ENCODE data around the gene ANKRD44.

The ANKRD44 gene

GRCh38 chr2:197001921-197002320 is 308.7 kb downstream of the ANKRD44 start:
- Histone ChIP-seq H3K4me3 (ENCODE audit: low read depth in 1 of 2, low read length in 2 of 2) (no peak overlapping the region), H2AFZ (ENCODE audit: low read depth, low read length) (no peak overlapping the region), H3K4me1 (ENCODE audit: insufficient read depth, low read length) (no peaks in the 10 kb centered on the region), H3K27me3 (ENCODE audit: insufficient read depth, low read length, poor library complexity) (no peaks in the 10 kb centered on the region), H4K20me1 (ENCODE audit: insufficient read depth, low read length) (no peaks in the 10 kb centered on the region), H3K79me2 (ENCODE audit: insufficient read depth, low read length) (no peaks in the 10 kb centered on the region), H3K36me3 (ENCODE audit: insufficient read depth, low read length) (peaks cover 20% of the 10 kb centered on the region; the same call in 1 of the 2 replicates), H3K27ac (ENCODE audit: low read length) (no peak overlapping the region), H3K4me2 (ENCODE audit: insufficient read depth, low read length) (no peak overlapping the region), H3K9me3 (ENCODE audit: insufficient read depth, low read length, severe bottlenecking) (no peaks in the 10 kb centered on the region), H3K9ac (ENCODE audit: low read depth, low read length) (no peak overlapping the region)
- ATAC-seq (ENCODE audit: insufficient read depth, low read depth) (no peak), DNase-seq (no peak)
- TF ChIP-seq EZH2 (IDR thresholded peaks at IDR 0.05; ENCODE audit: borderline replicate concordance, low read depth, low read length, severe bottlenecking) (no peak), CTCF (IDR thresholded peaks at IDR 0.05; ENCODE audit: borderline replicate concordance, extremely low read depth, low read length, poor library complexity, severe bottlenecking) (no peak)

- Histone ChIP-seq H3K4me2 (ENCODE audit: insufficient read depth, low read length) (no peak overlapping the region), H4K20me1 (ENCODE audit: insufficient read depth, low read length) (no peaks in the 10 kb centered on the region), H3K36me3 (ENCODE audit: insufficient read depth, low read length) (peaks cover 13% of the 10 kb centered on the region; the same call in 1 of the 2 replicates), H3K9me3 (ENCODE audit: insufficient read depth, low read length, severe bottlenecking) (no peaks in the 10 kb centered on the region), H2AFZ (ENCODE audit: low read depth, low read length) (no peak overlapping the region), H3K4me1 (ENCODE audit: insufficient read depth, low read length) (peaks cover 16% of the 10 kb centered on the region), H3K9ac (ENCODE audit: low read depth, low read length) (no peak overlapping the region), H3K79me2 (ENCODE audit: insufficient read depth, low read length) (no peaks in the 10 kb centered on the region), H3K27me3 (ENCODE audit: insufficient read depth, low read length, poor library complexity) (no peaks in the 10 kb centered on the region), H3K4me3 (ENCODE audit: low read depth in 1 of 2, low read length in 2 of 2) (no peak overlapping the region), H3K27ac (ENCODE audit: low read length) (no peak overlapping the region)
- DNase-seq (no peak), ATAC-seq (ENCODE audit: insufficient read depth, low read depth) (no peak)
- TF ChIP-seq CTCF (IDR thresholded peaks at IDR 0.05; ENCODE audit: borderline replicate concordance, extremely low read depth, low read length, poor library complexity, severe bottlenecking) (no peak), EZH2 (IDR thresholded peaks at IDR 0.05; ENCODE audit: borderline replicate concordance, low read depth, low read length, severe bottlenecking) (no peak)
Measured at GRCh38 chr2:196995757-196996314, 314.7 kb downstream of the ANKRD44 start.

GRCh38 chr2:196994764-196995163 is 315.8 kb downstream of the ANKRD44 start:
- Histone ChIP-seq H3K9ac (ENCODE audit: low read depth, low read length) (no peak overlapping the region), H2AFZ (ENCODE audit: low read depth, low read length) (no peak overlapping the region), H3K27me3 (ENCODE audit: insufficient read depth, low read length, poor library complexity) (no peaks in the 10 kb centered on the region), H3K4me3 (ENCODE audit: low read depth in 1 of 2, low read length in 2 of 2) (no peak overlapping the region), H3K9me3 (ENCODE audit: insufficient read depth, low read length, severe bottlenecking) (no peaks in the 10 kb centered on the region), H3K79me2 (ENCODE audit: insufficient read depth, low read length) (no peaks in the 10 kb centered on the region), H3K27ac (ENCODE audit: low read length) (no peak overlapping the region), H3K4me1 (ENCODE audit: insufficient read depth, low read length) (peaks cover 27% of the 10 kb centered on the region), H3K4me2 (ENCODE audit: insufficient read depth, low read length) (no peak overlapping the region), H3K36me3 (ENCODE audit: insufficient read depth, low read length) (peaks cover 13% of the 10 kb centered on the region; the same call in 1 of the 2 replicates), H4K20me1 (ENCODE audit: insufficient read depth, low read length) (no peaks in the 10 kb centered on the region)
- TF ChIP-seq EZH2 (IDR thresholded peaks at IDR 0.05; ENCODE audit: borderline replicate concordance, low read depth, low read length, severe bottlenecking) (no peak), CTCF (IDR thresholded peaks at IDR 0.05; ENCODE audit: borderline replicate concordance, extremely low read depth, low read length, poor library complexity, severe bottlenecking) (no peak)
- DNase-seq, result no peak
- ATAC-seq (ENCODE audit: insufficient read depth, low read depth), result no peak
